Measurements from ENCODE around the gene MORN2. TPM values are rescaled to one million over a fixed set of nuclear protein-coding genes. Genes with fewer than 3 reads are reported as not detected.
A peak's percentile ranks its signal among the peaks of the same experiment; 100 is the strongest.

Gene MORN2
- total RNA-seq, 1 donor from 2014 or later: 18.8 TPM

- peak; percentile 60 for TF ChIP-seq CTCF (conservative IDR thresholded peaks at IDR 0.05)
- Mint-ChIP-seq H3K4me3 (no peak overlapping the region), H3K27me3 (ENCODE audit: low read depth) (no peaks in the 10 kb centered on the region), H3K36me3 (ENCODE audit: low read depth) (peaks cover 16% of the 10 kb centered on the region), H3K9me3 (no peaks in the 10 kb centered on the region), H3K4me1 (no peaks in the 10 kb centered on the region), H3K27ac (ENCODE audit: unreplicated experiment) (no peak overlapping the region)
- peak; percentile 25 for DNase-seq (ENCODE audit: low read depth, low spot score)
These were observed 40.7 kb upstream of the MORN2 start for GRCh38 chr2:38835015-38835601.

- H3K4me3 Mint-ChIP-seq: no peak overlapping the region
- peaks cover 16% of the 10 kb centered on the region for H3K36me3 Mint-ChIP-seq (ENCODE audit: low read depth)
- no peak for TF ChIP-seq CTCF (conservative IDR thresholded peaks at IDR 0.05)
- no peak overlapping the region for H3K27ac Mint-ChIP-seq (ENCODE audit: unreplicated experiment)
- no peaks in the 10 kb centered on the region for H3K9me3 Mint-ChIP-seq
- no peaks in the 10 kb centered on the region for H3K27me3 Mint-ChIP-seq (ENCODE audit: low read depth)
- no peaks in the 10 kb centered on the region for H3K4me1 Mint-ChIP-seq
- DNase-seq (ENCODE audit: low read depth, low spot score): no peak
These were observed 39.8 kb upstream of the MORN2 start for GRCh38 chr2:38835990-38836389.

GRCh38 chr2:38836791-38837190 lies 39.0 kb upstream of the MORN2 start:
- Mint-ChIP-seq H3K9me3 (no peaks in the 10 kb centered on the region), H3K4me3 (no peak overlapping the region), H3K27me3 (ENCODE audit: low read depth) (no peaks in the 10 kb centered on the region), H3K36me3 (ENCODE audit: low read depth) (peaks cover 23% of the 10 kb centered on the region), H3K4me1 (no peaks in the 10 kb centered on the region), H3K27ac (ENCODE audit: unreplicated experiment) (no peak overlapping the region)
- DNase-seq (ENCODE audit: low read depth, low spot score): no peak
- no peak for TF ChIP-seq CTCF (conservative IDR thresholded peaks at IDR 0.05)

GRCh38 chr2:38850045-38850444 lies 25.7 kb upstream of the MORN2 start:
- no peak for DNase-seq (ENCODE audit: low read depth, low spot score)
- no peak for TF ChIP-seq CTCF (conservative IDR thresholded peaks at IDR 0.05)
- H3K4me1 Mint-ChIP-seq: no peaks in the 10 kb centered on the region
- H3K27ac Mint-ChIP-seq (ENCODE audit: unreplicated experiment): no peak overlapping the region
- peaks cover 20% of the 10 kb centered on the region for H3K36me3 Mint-ChIP-seq (ENCODE audit: low read depth)
- no peak overlapping the region for H3K4me3 Mint-ChIP-seq
- no peaks in the 10 kb centered on the region for H3K9me3 Mint-ChIP-seq
- H3K27me3 Mint-ChIP-seq (ENCODE audit: low read depth): no peaks in the 10 kb centered on the region

GRCh38 chr2:38856165-38856564 lies 19.6 kb upstream of the MORN2 start:
- H3K4me1 Mint-ChIP-seq: no peaks in the 10 kb centered on the region
- H3K36me3 Mint-ChIP-seq (ENCODE audit: low read depth): peaks cover 19% of the 10 kb centered on the region

More at GRCh38 chr2:38856165-38856564, 19.6 kb upstream of the MORN2 start:
- no peak for TF ChIP-seq CTCF (conservative IDR thresholded peaks at IDR 0.05)
- Mint-ChIP-seq H3K27ac (ENCODE audit: unreplicated experiment) (no peak overlapping the region), H3K9me3 (no peaks in the 10 kb centered on the region), H3K4me3 (no peak overlapping the region), H3K27me3 (ENCODE audit: low read depth) (no peaks in the 10 kb centered on the region)
- DNase-seq (ENCODE audit: low read depth, low spot score): no peak
